PFSK-1 (cell line): ENCODE data around the gene CBLN1.

Experiments
- POLR2AphosphoS5 ChIP-seq: IDR thresholded peaks from 2 replicates; pipeline ENCODE4 v1.6.1; 2012; ENCODE audit warnings: low read depth, mild to moderate bottlenecking, control low read depth, low read length, moderate library complexity
- REST ChIP-seq, 2 experiments: IDR thresholded peaks; 2 replicates each; pipeline versions ENCODE4 v1.6.1 to v1.8.0; 2011 to 2012; ENCODE audit warnings: low read depth in 2 of 2, low read length in 2 of 2, control low read depth in 1 of 2, inconsistent platforms in 1 of 2, mild to moderate bottlenecking in 1 of 2, moderate library complexity in 1 of 2; ENCODE audit not compliant: insufficient read depth in 1 of 2

GRCh38 chr16:49268667-49269066, 13.0 kb downstream of the CBLN1 start:
- TF ChIP-seq POLR2AphosphoS5 (no peak), REST (IDR thresholded peaks at IDR 0.05; ENCODE audit: insufficient read depth in 1 of 2, low read depth in 2 of 2, low read length in 2 of 2) (no peak)
